OCI-LY1 (cell line): Measurements from ENCODE around the gene NOTUM.

Experiments
- H2AFZ ChIP-seq: fragments of 200-600 bp; sonication (generic), shearing (Covaris generic); 2 replicates; pipeline ENCODE4 v1.6.0; 2014; ENCODE audit warnings: antibody characterized with exemption, mild to moderate bottlenecking, low read length
- H3F3A ChIP-seq: fragments of 200-600 bp; sonication (generic), shearing (Covaris generic); 2 replicates; pipeline ENCODE4 v1.6.0; 2014; ENCODE audit warnings: mild to moderate bottlenecking, antibody characterized with exemption, low read length, moderate library complexity; ENCODE audit not compliant: insufficient read depth
- H3K27ac ChIP-seq: fragments of 200-600 bp; sonication (generic); 2 replicates; pipeline ENCODE4 v1.5.1; 2014; ENCODE audit warnings: low read length, mixed run types, mild to moderate bottlenecking, low read depth; ENCODE audit not compliant: poor library complexity, severe bottlenecking
- H3K27me3 ChIP-seq: fragments of 200-600 bp; sonication (generic); 2 replicates; pipeline ENCODE4 v1.6.0; 2014; ENCODE audit warnings: antibody characterized with exemption, mild to moderate bottlenecking, low read length, moderate library complexity; ENCODE audit not compliant: insufficient read depth
- H3K36me3 ChIP-seq: fragments of 200-600 bp; sonication (generic); 2 replicates; pipeline ENCODE4 v1.6.1; 2014; ENCODE audit warnings: mild to moderate bottlenecking, antibody characterized with exemption, low read length, moderate library complexity, mixed read lengths; ENCODE audit not compliant: insufficient read depth
- H3K4me1 ChIP-seq: fragments of 200-600 bp; sonication (generic); 2 replicates; pipeline ENCODE4 v1.5.1; 2014; ENCODE audit warnings: mild to moderate bottlenecking, low read length, moderate library complexity; ENCODE audit not compliant: insufficient read depth, severe bottlenecking
- H3K4me2 ChIP-seq: fragments of 200-600 bp; sonication (generic), shearing (Covaris generic); 2 replicates; pipeline ENCODE4 v1.6.1; 2014; ENCODE audit warnings: low read length
- H3K4me3 ChIP-seq: fragments of 200-600 bp; sonication (generic); 2 replicates; pipeline ENCODE4 v1.5.1; 2014; ENCODE audit warnings: low read length, low read depth, mild to moderate bottlenecking, mixed read lengths; ENCODE audit not compliant: poor library complexity, severe bottlenecking
- H3K79me2 ChIP-seq: fragments of 200-600 bp; shearing (Covaris generic); 2 replicates; pipeline ENCODE4 v1.6.1; 2016; ENCODE audit warnings: mixed run types, low read length, mixed read lengths; ENCODE audit not compliant: insufficient read depth
- H3K9ac ChIP-seq: fragments of 200-600 bp; sonication (generic), shearing (Covaris generic); 2 replicates; pipeline ENCODE4 v1.6.1; 2014; ENCODE audit warnings: mild to moderate bottlenecking, low read length, mixed read lengths
- H3K9me2 ChIP-seq: fragments of 200-600 bp; sonication (generic), shearing (Covaris generic); 2 replicates; pipeline ENCODE4 v1.6.1; 2014; ENCODE audit warnings: low read depth, mild to moderate bottlenecking, low read length, mixed read lengths
- H3K9me3 ChIP-seq: fragments of 200-600 bp; shearing (Covaris generic); 2 replicates; pipeline ENCODE4 v1.6.1; 2014; ENCODE audit warnings: low read length, mixed read lengths
- H4K20me1 ChIP-seq: fragments of 200-600 bp; sonication (generic), shearing (Covaris generic); 2 replicates; pipeline ENCODE4 v1.6.0; 2016; ENCODE audit warnings: mild to moderate bottlenecking, low read length; ENCODE audit not compliant: insufficient read depth
- EZH2 ChIP-seq: fragments of 200-600 bp; sonication (generic), shearing (Covaris generic); IDR thresholded peaks from 2 replicates; pipeline ENCODE4 v1.8.0; 2017; ENCODE audit warnings: borderline replicate concordance, mixed run types, mild to moderate bottlenecking, antibody characterized with exemption, low read length, moderate library complexity, mixed read lengths
- TF ChIP-seq, protein P1 (sequence below): fragments of 200-600 bp; sonication (generic), shearing (Covaris generic); IDR thresholded peaks from 2 replicates; pipeline ENCODE4 v1.5.1; 2017; ENCODE audit warnings: mild to moderate bottlenecking, antibody characterized with exemption, low read length, moderate library complexity, mixed read lengths

The NOTUM gene

DNA sequence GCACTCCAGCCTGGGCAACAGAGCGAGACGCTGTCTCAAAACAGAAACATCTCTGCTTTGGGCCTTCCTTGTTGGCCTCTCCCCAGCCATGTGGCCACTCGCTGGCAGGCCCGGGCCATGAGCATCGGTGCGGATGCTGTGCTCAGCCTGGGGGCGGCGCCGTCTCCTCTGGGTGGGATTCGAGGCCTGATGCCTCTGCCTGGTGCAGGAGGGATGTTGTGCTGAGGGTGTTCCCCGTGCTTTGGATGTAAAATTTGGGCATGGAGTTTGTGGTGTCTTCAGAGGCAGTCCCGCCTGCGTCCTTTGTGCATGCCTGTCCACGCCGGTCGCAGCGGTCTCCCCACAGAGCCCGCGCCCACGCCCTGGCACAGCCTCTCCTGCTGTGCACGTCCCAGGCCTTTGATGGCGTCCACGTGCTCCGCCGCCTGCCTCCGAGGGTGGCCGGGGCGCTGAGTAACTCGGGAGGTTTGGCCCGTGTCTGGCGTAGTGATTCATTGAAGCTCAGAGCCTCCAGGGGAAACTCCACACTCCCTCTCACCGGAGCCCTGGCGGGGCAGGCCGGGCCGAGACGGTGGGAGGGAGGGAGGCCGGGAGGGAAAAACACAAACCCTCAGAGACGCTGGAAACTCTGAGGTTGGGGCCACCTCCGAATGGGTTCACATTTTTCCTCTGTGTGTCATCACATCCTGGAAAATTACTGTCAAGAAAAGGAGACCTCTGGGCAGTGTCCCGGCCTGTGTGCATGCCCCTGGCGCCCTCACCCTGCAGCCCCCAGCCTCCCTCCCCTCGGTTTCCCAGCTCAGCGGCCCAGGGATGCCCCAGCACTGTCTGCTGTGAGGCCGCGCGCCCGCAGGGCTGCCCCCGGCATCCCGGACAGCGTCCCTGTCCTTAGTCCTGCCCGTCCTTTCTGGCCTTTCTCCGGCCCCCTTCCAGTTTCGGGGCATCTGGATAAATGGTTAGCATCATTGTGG, 42.7 kb upstream of the NOTUM start:
- no peak for TF ChIP-seq EZH2
- TF ChIP-seq, protein P1, sequence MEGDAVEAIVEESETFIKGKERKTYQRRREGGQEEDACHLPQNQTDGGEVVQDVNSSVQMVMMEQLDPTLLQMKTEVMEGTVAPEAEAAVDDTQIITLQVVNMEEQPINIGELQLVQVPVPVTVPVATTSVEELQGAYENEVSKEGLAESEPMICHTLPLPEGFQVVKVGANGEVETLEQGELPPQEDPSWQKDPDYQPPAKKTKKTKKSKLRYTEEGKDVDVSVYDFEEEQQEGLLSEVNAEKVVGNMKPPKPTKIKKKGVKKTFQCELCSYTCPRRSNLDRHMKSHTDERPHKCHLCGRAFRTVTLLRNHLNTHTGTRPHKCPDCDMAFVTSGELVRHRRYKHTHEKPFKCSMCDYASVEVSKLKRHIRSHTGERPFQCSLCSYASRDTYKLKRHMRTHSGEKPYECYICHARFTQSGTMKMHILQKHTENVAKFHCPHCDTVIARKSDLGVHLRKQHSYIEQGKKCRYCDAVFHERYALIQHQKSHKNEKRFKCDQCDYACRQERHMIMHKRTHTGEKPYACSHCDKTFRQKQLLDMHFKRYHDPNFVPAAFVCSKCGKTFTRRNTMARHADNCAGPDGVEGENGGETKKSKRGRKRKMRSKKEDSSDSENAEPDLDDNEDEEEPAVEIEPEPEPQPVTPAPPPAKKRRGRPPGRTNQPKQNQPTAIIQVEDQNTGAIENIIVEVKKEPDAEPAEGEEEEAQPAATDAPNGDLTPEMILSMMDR = no peak
- Histone ChIP-seq H2AFZ (no peak overlapping the region), H3K9ac (no peak overlapping the region)

DNA sequence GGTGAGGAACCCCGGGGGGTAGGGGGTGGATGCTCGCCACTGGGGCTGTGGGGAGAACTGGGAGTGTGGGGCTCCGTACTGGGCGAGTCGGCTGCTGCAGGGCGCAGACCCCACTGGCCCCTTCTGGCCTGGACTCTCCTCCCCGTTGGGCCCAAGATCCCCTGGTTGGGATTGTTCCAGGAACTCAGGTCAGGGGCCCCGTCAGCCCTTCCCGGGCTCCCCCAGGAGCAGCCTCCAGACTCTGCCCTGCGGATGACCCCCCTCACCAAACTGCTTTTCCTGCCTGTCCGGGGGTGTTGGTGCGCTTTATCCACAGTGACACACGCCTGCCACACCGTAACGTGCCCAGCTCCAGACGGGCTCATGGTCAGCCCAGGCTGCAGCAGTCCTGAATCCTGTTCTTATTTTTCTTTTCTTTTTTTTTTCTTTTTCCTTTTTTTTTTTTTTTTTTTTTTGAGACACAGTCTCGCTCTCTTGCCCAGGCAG, 40.6 kb upstream of the NOTUM start:
- H3K27ac ChIP-seq = no peak overlapping the region
- no peak overlapping the region for H2AFZ ChIP-seq
- no peaks in the 10 kb centered on the region for H3K9me2 ChIP-seq
- no peaks in the 10 kb centered on the region for H3K9me3 ChIP-seq
- H3K4me1 ChIP-seq = no peaks in the 10 kb centered on the region
- H3K4me2 ChIP-seq = no peak overlapping the region
- H3K36me3 ChIP-seq = no peaks in the 10 kb centered on the region
- TF ChIP-seq EZH2 = no peak
- TF ChIP-seq, protein P1 = no peak
- no peaks in the 10 kb centered on the region; the same call in 1 of the 2 replicates for H3K27me3 ChIP-seq
- no peaks in the 10 kb centered on the region for H4K20me1 ChIP-seq
- no peak overlapping the region for H3K4me3 ChIP-seq
- no peaks in the 10 kb centered on the region for H3F3A ChIP-seq
- no peaks in the 10 kb centered on the region for H3K79me2 ChIP-seq
- no peak overlapping the region for H3K9ac ChIP-seq

More for the DNA sequence above, 42.7 kb upstream of the NOTUM start:
- H3K4me2 ChIP-seq = no peak overlapping the region
- no peaks in the 10 kb centered on the region for H3K79me2 ChIP-seq
- no peaks in the 10 kb centered on the region; the same call in 1 of the 2 replicates for H3K27me3 ChIP-seq
- no peaks in the 10 kb centered on the region for H3K9me3 ChIP-seq
- no peaks in the 10 kb centered on the region for H3K9me2 ChIP-seq
- no peaks in the 10 kb centered on the region for H3K4me1 ChIP-seq
- no peak overlapping the region for H3K4me3 ChIP-seq
- H3K27ac ChIP-seq = no peak overlapping the region
- H3K36me3 ChIP-seq = no peaks in the 10 kb centered on the region
- no peaks in the 10 kb centered on the region for H4K20me1 ChIP-seq
- H3F3A ChIP-seq = no peaks in the 10 kb centered on the region

DNA sequence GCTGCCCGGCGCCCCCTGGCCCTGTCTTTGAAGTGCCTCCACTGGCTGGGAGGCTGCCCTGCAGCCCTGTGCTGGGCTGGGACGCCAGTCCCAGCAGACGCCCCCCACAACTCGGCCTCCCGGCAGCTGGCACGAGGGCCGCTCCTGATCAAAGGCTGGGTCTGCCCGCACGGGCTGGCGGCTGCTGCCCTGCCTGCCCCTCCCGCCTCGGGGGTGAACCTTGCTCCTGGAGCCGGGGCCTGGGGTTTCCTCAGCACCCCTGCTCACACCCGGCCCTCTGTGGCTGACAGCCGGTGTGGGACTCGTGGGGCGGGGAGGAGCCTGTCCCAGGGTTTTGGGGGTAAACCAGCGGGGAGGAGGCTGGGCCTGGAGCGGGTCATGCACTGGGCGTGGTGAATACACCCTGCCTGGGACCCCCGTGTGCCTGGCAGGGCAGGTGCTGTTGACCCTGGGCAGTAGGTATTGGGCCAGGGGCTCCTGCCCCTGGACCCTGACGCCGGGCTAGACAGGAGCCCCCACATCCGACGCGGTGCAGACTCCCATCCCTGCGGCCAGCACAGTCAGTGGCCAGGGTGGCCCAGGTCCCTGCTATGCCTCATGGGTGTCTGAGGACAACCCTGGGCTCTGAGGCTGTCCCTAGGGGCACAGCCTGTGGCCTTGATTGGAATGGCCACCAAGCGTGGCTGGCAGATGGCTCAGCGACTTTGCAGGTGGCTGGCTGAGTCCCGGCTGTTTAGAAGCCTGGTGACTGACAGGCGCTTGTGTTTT, 40.0 kb upstream of the NOTUM start:
- no peaks in the 10 kb centered on the region for H3K9me3 ChIP-seq
- H2AFZ ChIP-seq = no peak overlapping the region
- H3K9me2 ChIP-seq = no peaks in the 10 kb centered on the region
- TF ChIP-seq, protein P1 = no peak
- TF ChIP-seq EZH2 = no peak
- H3F3A ChIP-seq = no peaks in the 10 kb centered on the region
- H3K27ac ChIP-seq = no peak overlapping the region
- H3K36me3 ChIP-seq = no peaks in the 10 kb centered on the region
- no peak overlapping the region for H3K4me2 ChIP-seq
- no peaks in the 10 kb centered on the region for H3K79me2 ChIP-seq
- H3K9ac ChIP-seq = no peak overlapping the region
- no peaks in the 10 kb centered on the region for H3K4me1 ChIP-seq
- no peaks in the 10 kb centered on the region for H4K20me1 ChIP-seq
- no peaks in the 10 kb centered on the region; the same call in 1 of the 2 replicates for H3K27me3 ChIP-seq
- H3K4me3 ChIP-seq = no peak overlapping the region
